SK-N-MC (cell line): ENCODE data around the gene VWA7.
"Not testable (repeated sequence)": the region's sequence is repeated elsewhere in the genome, so short reads cannot be mapped to it uniquely, and the experiment has no call there.

Experiments used
- EZH2 ChIP-seq: fragments of 200-600 bp; sonication (generic); IDR thresholded peaks from one replicate; pipeline ENCODE4 v1.6.1; 2017; ENCODE audit warnings: antibody characterized with exemption
- FOXP2 ChIP-seq: optimal IDR thresholded peaks from 2 replicates; pipeline ENCODE3; 2011; ENCODE audit warnings: mild to moderate bottlenecking, moderate library complexity; ENCODE audit not compliant: insufficient read depth; ENCODE audit errors: extremely low read length, control extremely low read depth
- POLR2AphosphoS5 ChIP-seq: IDR thresholded peaks from 2 replicates; pipeline ENCODE4 v1.6.1; 2012; ENCODE audit warnings: mild to moderate bottlenecking, low read depth, low read length, borderline replicate concordance

- TF ChIP-seq EZH2, POLR2AphosphoS5, FOXP2: not testable (repeated sequence)
Observed at GRCh38 chr6:31808599-31808998, 31.5 kb upstream of the VWA7 start.
